GM19240 (cell line): ENCODE results near the gene SRGAP1.
"Not testable (repeated sequence)": the region's sequence is repeated elsewhere in the genome, so short reads cannot be mapped to it uniquely, and the experiment has no call there.

Experiments
- DNase-seq: peaks from one replicate; pipeline ENCODE4 v3.0.0; 2011; ENCODE audit warnings: low spot score; ENCODE audit not compliant: insufficient read length

Gene SRGAP1

DNA sequence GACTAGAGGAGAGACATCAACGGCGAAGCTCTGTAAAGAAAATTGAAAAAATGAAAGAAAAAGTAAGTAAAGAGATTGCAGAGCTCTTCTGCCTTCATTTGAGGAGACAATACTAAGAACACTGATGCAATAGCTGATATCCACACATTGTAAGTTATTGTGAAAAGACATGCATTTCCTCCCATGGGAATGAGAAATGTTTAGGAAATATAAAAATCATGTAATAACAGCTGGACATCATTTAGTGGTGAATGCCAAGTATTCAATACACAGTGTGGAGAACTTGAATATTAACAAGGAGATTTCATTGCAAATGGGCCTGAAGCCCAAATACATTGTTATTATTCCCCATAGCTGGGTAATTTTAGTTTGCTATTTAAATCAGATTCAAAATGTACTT is 198.4 kb downstream of the SRGAP1 start:
- DNase-seq: no peak

GRCh38 chr12:64044191-64044590 is 199.7 kb downstream of the SRGAP1 start:
- no peak for DNase-seq

DNA sequence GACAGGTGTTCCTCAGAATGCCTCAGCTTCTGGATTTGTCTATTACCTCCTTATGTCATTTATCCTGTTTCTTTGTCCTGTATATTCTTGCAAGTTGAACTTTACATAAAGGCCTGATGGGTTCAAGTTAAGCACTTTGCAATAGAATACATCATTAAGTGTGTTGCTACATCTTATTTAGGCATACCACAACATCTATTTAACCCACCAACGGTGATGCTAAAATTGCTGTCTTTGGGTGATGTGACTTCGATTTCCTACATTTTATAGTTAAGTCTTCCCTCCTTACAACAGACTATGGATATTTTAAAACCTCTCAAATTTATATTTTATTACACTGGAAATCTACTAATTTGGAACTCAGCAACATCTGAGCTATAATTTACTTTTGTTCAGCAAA is 206.6 kb downstream of the SRGAP1 start:
- no peak for DNase-seq

GRCh38 chr12:64053117-64053516 is 208.6 kb downstream of the SRGAP1 start:
- DNase-seq: no peak

DNA sequence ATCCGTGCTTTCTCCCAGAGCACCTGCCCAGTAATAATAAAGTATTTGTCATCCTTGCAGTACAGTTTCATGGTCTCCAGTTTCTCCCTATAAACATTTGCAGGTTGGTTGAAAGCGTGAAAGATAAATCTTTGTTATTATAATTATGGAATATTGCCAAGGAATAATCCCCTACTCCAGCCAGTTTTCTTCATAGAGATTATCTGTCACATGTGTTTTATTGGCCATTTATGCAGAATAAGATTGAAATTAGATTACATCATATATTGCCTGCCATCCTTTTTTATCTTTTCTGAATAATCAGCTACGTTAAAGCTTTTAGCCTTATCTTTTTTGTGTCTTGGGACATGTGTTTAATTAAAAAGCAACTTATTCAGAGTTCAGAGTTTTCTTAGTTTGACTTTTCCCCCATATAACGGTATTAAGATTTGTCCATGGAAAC is 209.6 kb downstream of the SRGAP1 start:
- no peak for DNase-seq

DNA sequence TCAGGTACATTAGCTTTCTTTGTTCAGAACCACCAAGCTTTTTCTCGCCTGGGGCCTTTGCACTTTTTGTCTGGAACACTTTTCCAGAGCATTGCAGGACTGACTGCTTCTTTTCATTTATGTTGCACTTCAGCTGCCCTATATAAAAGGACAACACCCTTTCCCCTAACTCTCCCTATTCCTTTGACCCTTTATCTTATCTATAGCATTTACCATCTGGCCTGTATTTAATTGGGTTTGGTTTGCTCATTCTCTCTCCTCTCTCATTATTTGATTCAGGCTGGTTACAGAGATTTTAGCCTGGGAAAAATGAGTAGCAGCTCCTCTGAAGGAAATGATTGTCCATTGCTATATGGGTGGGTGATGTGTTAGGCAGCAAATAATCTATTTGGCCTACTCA is 212.2 kb downstream of the SRGAP1 start:
- no peak for DNase-seq

- no peak for DNase-seq
Observed at GRCh38 chr12:64057706-64058105, 213.2 kb downstream of the SRGAP1 start.

- no peak for DNase-seq
Observed at GRCh38 chr12:64058541-64059265, 214.2 kb downstream of the SRGAP1 start.

- no peak for DNase-seq
Observed at GRCh38 chr12:64059685-64060084, 215.2 kb downstream of the SRGAP1 start.

GRCh38 chr12:64061868-64062375 is 217.4 kb downstream of the SRGAP1 start:
- DNase-seq: no peak

GRCh38 chr12:64063121-64063520 is 218.6 kb downstream of the SRGAP1 start:
- DNase-seq: no peak

DNA sequence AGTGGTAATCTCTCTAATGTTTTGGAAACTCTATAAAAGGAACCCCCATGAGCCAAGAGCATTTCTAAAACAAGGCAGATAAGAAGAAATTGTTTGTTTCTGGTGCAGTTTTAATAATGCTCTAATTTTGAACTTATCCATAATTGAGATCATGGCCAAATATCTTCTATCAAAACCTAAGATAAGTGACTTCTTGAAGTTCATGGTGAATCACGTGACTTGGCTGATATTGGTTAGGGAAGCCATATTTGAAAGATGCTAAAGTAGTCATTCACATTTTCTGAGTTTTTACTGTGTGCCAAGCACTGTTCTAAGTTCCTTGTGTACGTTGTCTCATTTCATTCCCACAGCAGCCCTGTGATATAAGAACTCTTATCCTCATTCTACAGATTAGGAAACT is 219.7 kb downstream of the SRGAP1 start:
- no peak for DNase-seq

DNA sequence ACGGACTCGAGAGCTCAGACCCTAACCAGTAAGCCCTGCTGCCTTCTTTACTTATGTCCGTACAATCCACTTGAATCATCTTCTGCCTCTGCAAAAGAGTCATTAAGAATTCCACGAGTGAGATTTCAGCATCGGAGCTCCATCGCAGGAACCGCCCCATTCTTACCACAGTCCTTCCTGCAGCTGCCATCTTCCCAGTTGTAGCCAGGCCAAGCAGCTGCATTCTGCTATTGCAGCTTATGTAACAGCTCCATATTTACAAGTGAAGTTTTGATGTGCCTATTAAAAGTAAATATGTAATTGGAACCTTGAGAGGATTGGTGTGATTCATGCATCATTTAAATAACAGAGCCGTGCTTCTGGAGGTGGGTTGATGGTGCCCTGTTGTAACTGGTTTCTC is 220.2 kb downstream of the SRGAP1 start:
- DNase-seq: no peak

DNA sequence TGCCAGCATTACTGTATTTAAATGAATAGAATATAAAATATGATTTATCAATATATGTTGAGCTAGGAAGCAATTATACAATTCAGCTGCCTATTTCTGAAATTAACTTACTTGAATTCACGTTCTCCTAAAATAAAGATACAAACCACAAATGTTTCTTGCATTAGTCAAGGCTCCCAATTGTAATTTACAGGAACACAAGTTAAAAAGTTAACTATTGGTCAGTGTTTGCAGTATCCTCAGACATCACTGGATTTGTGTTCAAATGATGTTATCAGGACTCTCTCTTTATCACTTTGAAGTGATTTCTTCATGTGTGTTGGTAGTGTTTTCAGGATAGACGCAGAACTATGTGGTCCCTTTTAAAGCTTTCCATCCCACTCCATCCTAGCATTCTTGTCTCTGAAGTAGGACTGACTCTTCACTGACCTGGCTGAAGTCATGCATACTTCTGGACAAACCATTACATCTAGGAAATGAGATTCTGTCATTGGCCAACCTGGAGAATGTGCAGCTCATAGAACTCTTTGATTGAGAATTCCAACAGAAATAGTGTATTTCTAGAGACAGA is 221.5 kb downstream of the SRGAP1 start:
- DNase-seq: no peak

GRCh38 chr12:64066776-64067175 is 222.3 kb downstream of the SRGAP1 start:
- no peak for DNase-seq

DNA sequence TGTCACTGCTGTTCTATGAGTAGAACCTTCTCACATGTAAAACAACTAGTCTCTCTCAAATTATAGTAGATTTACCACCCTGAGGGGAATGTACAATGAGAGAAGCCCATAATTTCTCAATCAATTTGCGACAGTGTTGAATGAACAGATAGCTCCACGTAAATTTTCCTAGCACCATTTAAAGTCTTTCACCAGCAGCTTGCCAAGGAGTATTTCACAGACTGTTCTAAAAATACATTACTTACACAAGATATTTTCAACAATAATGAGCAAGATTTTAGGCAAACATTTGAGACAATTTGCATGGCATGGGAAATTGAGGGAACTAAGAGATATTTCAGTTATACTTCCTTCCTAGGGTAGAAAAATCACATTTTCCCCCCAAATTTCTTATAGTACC is 226.0 kb downstream of the SRGAP1 start:
- no peak for DNase-seq

- no peak for DNase-seq
Observed at GRCh38 chr12:64072916-64073575, 228.5 kb downstream of the SRGAP1 start.

DNA sequence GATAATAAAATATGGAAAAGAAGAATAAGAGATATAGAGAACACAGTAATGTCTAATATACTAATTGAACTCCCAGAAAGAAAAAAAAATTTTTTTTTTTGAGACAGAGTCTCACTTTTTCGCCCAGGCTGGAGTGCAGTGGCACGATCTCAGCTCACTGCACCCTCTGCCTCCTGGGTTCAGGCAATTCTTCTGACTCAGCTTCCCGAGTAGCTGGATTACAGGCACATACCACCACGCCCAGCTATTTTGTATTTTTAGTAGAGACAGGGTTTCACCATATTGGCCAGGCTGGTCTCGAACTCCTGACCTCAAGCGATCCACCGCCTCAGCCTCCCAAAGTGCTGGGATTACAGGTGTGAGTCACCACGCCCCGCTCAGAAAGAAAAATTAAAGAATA is 232.1 kb downstream of the SRGAP1 start:
- DNase-seq: not testable (repeated sequence)

DNA sequence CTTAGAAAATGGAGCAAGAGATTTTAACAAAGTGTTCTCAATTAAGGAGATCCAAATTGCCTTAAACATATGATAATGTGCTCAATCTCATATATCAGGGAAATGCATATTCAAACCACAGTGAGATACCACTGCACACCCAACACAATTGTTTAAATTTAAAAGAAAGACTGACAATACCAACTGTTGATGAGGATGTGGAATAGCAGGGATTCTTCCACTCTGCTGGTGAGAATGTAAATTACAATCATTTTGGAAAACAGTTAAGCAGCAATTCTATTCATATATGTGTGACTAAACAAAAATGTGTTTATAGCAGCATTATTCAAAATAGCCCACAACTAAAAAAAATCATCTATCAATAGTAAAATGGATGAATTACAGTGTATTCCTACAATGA is 233.4 kb downstream of the SRGAP1 start:
- DNase-seq: no peak

DNA sequence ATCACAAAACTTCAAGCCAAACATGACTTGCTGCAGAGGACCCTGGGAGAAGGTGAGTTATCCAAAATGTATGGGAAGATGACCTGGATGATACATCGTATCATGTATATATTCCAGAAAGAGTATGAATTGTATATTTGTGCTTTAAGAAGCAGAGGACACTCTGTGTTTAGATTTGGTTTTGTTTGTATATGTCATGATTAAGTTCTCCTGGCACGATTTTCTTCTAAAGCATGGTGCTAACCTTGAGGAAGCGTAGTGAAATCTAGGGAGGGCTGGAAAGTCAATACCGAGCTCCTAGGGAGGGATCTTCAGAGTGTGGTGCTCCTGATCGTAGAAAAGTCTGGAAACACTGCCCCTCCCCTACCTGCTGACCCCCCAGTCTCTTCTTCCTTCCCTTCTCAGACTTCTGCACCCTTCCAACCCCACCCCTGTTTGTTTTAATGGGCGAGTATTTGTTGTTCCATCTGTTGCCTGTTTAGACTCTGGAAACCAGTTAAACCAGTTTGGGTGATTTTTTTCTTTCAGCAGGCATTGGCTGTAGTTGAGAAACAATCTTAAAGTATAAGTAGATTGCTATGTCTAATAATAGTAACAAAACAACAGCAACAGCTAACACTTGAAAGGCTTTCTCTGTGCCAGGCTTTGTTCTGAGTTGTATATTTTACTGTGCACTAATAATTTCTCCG is 236.0 kb downstream of the SRGAP1 start:
- DNase-seq: no peak

DNA sequence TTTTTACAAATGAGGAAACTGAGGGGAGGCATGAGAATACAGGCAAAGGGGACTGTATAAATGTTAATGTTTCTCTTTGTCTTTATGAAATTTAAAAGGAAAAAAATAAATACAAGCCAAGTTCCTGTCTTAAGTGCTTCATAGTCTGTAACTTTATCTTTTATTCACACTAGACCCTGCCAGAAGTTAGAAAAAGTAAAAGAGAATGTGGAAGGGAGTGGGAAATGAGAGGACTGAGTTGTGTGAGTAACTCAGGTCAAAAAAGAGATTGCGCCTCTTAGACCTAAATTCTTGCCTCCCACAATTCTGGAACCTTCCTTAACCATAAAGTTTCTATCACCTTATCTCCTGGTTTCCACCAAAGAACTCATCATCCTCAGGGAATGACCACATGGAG is 236.5 kb downstream of the SRGAP1 start:
- DNase-seq: no peak

DNA sequence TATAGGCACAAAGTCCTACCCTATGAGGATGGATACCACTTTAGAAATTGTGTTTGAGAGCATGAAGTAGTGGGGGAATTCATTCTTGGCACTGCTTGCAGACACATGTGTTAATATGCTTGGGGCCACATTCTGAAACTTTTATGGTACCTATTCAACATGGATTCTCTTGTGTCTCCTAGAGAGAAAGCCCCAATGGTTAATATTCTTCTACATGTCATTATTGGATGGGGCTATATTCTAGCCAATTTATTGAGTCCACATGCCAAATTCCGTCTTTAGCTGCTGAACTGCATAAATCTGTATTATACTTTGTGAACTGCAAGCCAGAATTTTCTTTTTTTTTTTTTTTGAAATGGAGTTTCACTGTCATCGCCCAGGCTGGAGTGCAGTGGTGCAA is 237.6 kb downstream of the SRGAP1 start:
- no peak for DNase-seq
